Suppressor macrophage (primary cell): ENCODE data around the gene KYNU.
A peak's percentile ranks its signal among the peaks of the same experiment; 100 is the strongest.
"Not testable (repeated sequence)": the region's sequence is repeated elsewhere in the genome, so short reads cannot be mapped to it uniquely, and the experiment has no call there.

ENCODE experiments used
- DNase-seq, 4 experiments: peaks; one replicate each; pipeline ENCODE4 v3.0.0-alpha.2; 2020 to 2022

Gene KYNU

DNA sequence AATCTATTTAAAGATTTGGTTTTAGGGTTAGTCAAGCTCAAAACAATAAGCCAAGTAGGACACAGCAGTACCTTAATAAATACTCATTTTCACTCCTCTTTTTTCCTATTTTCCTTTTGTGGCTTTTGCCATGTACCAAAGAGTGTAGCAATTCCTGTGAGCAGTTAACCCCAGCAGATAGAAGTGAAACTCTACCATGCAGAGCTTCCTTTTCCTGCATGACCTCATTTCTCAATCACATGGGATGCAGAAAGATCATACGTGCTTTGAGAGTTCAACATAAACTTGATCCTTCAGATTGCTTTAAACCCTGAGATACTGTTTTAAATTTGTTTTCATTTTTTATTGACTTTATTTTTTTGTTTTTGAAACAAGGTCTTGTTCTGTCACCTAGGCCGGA is 152.7 kb downstream of the KYNU start:
- DNase-seq = peak; percentile 62 to 89 (median 76)

- peak; percentile 73 to 92 (median 88) for DNase-seq
Observed at GRCh38 chr2:143034292-143035074, 157.0 kb downstream of the KYNU start.

GRCh38 chr2:143051465-143051864 is 174.0 kb downstream of the KYNU start:
- peak in 3 of 4 experiments; percentile 19 to 42 (median 34) for DNase-seq

DNA sequence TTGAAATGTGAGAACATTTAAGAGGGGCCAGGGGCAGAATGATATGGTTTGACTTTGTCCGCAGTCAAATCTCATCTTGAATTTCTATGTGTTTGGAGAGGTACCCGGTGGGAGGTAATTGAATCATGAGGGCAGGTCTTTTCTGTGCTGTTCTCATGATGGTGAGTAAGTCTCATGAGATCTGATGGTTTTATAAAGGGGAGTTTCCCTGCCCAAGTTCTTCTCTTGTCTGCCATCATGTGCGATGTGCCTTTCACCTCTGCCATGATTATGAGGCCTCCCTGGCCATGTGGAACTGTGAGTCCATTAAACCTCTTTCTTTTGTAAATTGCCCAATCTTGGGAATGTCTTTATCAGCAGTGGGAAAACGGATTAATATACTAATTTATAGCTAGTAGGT is 176.0 kb downstream of the KYNU start:
- DNase-seq = not testable (repeated sequence)

GRCh38 chr2:143056550-143056949 is 179.1 kb downstream of the KYNU start:
- DNase-seq = no peak

- no peak for DNase-seq
Observed at GRCh38 chr2:143058851-143059250, 181.4 kb downstream of the KYNU start.

- DNase-seq = no peak
Observed at GRCh38 chr2:143063612-143064200, 186.2 kb downstream of the KYNU start.

- no peak for DNase-seq
Observed at GRCh38 chr2:143068094-143068493, 190.6 kb downstream of the KYNU start.

- peak; percentile 68 to 93 (median 84) for DNase-seq
Observed at GRCh38 chr2:143068509-143068908, 191.0 kb downstream of the KYNU start.

GRCh38 chr2:143070704-143071103 is 193.2 kb downstream of the KYNU start:
- peak; percentile 53 to 78 (median 67) for DNase-seq

DNA sequence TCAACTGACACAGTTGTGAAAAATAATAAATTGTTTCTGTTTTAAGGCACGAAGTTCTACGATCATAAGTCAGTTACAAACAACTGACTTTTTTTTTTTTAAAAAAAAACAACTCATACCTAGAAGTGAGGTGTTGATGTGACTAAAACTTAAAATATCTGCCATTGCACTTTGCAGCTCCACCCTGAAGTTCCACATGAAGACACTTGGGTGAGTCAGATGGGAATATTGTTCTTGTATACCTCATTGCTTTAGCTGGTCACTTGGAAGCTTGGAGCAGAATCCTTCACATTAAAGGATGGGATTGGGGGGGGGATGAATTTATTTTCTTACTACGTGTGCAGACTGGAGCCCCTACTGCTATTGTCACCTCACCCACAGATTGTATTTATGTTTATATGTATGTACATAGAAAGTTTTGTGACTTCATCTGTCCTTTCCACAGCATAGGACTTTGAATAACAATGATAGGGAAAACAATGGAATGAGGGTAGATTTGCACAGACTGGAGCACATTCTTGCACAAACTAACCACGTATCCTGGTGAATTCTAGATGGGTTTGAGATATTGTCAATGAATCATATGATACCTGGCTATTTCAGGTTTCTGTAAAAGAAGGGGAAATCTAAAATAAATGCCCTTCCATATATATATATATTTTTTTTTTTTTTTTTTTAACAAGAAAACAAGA is 193.9 kb downstream of the KYNU start:
- no peak for DNase-seq

GRCh38 chr2:143074913-143075312 is 197.4 kb downstream of the KYNU start:
- DNase-seq = peak in 2 of 4 experiments; percentile 23 to 25

- no peak for DNase-seq
Observed at GRCh38 chr2:143075711-143076110, 198.2 kb downstream of the KYNU start.

- DNase-seq = no peak
Observed at GRCh38 chr2:143078104-143078503, 200.6 kb downstream of the KYNU start.

- no peak for DNase-seq
Observed at GRCh38 chr2:143081616-143082015, 204.2 kb downstream of the KYNU start.

DNA sequence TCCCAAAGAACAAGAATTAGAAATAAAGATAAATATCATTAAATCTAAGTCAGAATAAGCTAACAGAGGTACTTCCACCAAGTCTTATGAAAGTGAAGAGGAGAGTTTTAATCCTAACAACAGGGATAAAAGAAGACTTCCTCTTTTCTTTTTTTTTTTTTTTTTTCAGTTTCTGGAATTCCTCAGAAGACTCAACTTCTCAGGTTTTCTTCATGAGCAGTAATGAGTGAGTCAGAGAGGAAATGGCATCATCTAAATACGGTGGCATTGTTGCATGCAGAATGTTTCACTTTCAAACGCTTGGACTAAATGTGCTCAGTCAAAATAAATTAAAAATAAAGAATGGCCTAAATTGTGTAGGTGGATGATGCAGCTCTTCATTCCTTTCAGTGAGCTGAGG is 206.2 kb downstream of the KYNU start:
- peak; percentile 52 to 92 (median 74) for DNase-seq

- DNase-seq = no peak
Observed at GRCh38 chr2:143084462-143084861, 207.0 kb downstream of the KYNU start.

GRCh38 chr2:143085125-143085784 is 207.8 kb downstream of the KYNU start:
- no peak for DNase-seq

- no peak for DNase-seq
Observed at GRCh38 chr2:143087033-143087432, 209.6 kb downstream of the KYNU start.

DNA sequence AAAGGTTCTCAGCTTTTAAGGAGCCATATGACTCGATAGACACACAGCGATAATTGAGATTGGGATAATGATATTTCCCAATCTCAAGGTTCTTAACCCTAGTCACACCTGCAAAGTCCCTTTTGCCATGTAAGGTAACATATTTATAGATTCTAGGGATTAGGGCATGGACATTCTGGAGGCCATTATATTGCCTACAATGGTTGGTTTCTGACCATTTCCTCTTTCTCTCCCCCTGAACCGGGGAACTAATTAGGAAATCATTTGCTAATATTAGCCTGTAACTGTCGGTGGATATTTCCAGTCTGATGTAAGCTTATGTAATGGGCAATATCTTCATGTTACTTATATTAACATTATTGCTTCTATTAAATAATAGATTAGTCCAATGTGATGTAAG is 210.9 kb downstream of the KYNU start:
- peak in 3 of 4 experiments; percentile 8 to 57 (median 46) for DNase-seq

DNA sequence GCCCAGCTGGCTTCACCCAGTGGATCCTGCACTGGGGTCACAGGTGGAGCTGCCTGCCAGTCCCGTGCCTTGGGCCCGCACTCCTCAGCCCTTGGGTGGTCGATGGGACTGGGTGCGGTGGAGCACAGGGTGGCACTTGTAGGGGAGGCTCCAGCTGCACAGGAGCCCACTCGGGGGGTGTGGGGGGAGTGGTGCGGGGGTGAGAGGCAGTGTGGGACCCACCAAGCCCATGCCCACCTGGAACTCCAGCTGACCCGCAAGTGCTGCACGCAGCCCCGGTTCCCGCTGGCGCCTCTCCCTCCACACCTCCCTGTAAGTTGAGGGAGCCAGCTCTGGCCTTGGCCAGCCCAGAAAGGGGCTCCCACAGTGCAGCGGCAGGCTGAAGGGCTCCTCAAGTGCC is 212.1 kb downstream of the KYNU start:
- DNase-seq = not testable (repeated sequence)
